KMS-11 (cell line): ENCODE results near the gene MRPL22.
"Not testable (repeated sequence)": the region's sequence is repeated elsewhere in the genome, so short reads cannot be mapped to it uniquely, and the experiment has no call there.

ENCODE experiments used
- H2AFZ ChIP-seq: fragments of 200-600 bp; sonication (generic); 2 replicates; pipeline ENCODE4 v1.6.1; 2016; ENCODE audit warnings: antibody characterized with exemption, mixed run types, low read depth
- H3K27ac ChIP-seq: fragments of 200-600 bp; sonication (generic); 2 replicates; pipeline ENCODE4 v1.6.1; 2016; ENCODE audit warnings: mild to moderate bottlenecking, mixed run types
- H3K27me3 ChIP-seq: fragments of 200-600 bp; sonication (generic); 2 replicates; pipeline ENCODE4 v1.6.1; 2017; ENCODE audit warnings: mild to moderate bottlenecking, low read depth, mixed run types, moderate library complexity; ENCODE audit not compliant: insufficient read depth
- H3K36me3 ChIP-seq: fragments of 200-600 bp; sonication (generic); 2 replicates; pipeline ENCODE4 v1.6.1; 2017; ENCODE audit warnings: mild to moderate bottlenecking, mixed run types; ENCODE audit not compliant: insufficient read depth
- H3K4me1 ChIP-seq: fragments of 200-600 bp; sonication (generic); 2 replicates; pipeline ENCODE4 v1.6.1; 2016; ENCODE audit warnings: mild to moderate bottlenecking, low read depth, mixed run types; ENCODE audit not compliant: poor library complexity, severe bottlenecking
- H3K4me2 ChIP-seq: fragments of 200-600 bp; sonication (generic); 2 replicates; pipeline ENCODE4 v1.7.0; 2016; ENCODE audit warnings: mild to moderate bottlenecking, mixed run types
- H3K4me3 ChIP-seq: fragments of 200-600 bp; sonication (generic); IDR thresholded peaks from 2 replicates; pipeline ENCODE4 v1.6.1; 2017; ENCODE audit warnings: low read depth, low read length, mixed read lengths; ENCODE audit not compliant: insufficient read depth
- H3K79me2 ChIP-seq: fragments of 200-600 bp; sonication (generic); 2 replicates; pipeline ENCODE4 v1.6.1; 2016; ENCODE audit warnings: low read depth, mixed run types; ENCODE audit not compliant: insufficient read depth
- H3K9ac ChIP-seq: fragments of 200-600 bp; sonication (generic); 2 replicates; pipeline ENCODE4 v1.6.1; 2016; ENCODE audit warnings: mild to moderate bottlenecking, mixed run types
- H4K20me1 ChIP-seq: fragments of 200-600 bp; sonication (generic); 2 replicates; pipeline ENCODE4 v1.6.1; 2016; ENCODE audit warnings: mild to moderate bottlenecking, mixed run types; ENCODE audit not compliant: insufficient read depth
- CTCF ChIP-seq: fragments of 200-600 bp; sonication (generic); conservative IDR thresholded peaks from 2 replicates; pipeline ENCODE4 v1.6.1; 2017; ENCODE audit warnings: low read depth, mild to moderate bottlenecking, antibody characterized with exemption, low read length, moderate library complexity, mixed read lengths

MRPL22 gene

GRCh38 chr5:154995679-154996078, 54.8 kb downstream of the MRPL22 start:
- H3K4me3 ChIP-seq = no peak overlapping the region
- no peak overlapping the region for H3K9ac ChIP-seq
- no peaks in the 10 kb centered on the region for H3K79me2 ChIP-seq
- H4K20me1 ChIP-seq = no peaks in the 10 kb centered on the region
- no peaks in the 10 kb centered on the region for H3K27me3 ChIP-seq
- no peaks in the 10 kb centered on the region for H3K36me3 ChIP-seq
- H3K4me2 ChIP-seq = no peak overlapping the region
- TF ChIP-seq CTCF = no peak
- H3K27ac ChIP-seq = no peak overlapping the region
- no peak overlapping the region for H2AFZ ChIP-seq
- H3K4me1 ChIP-seq = no peaks in the 10 kb centered on the region

GRCh38 chr5:154997746-154998145, 56.9 kb downstream of the MRPL22 start:
- no peaks in the 10 kb centered on the region for H3K36me3 ChIP-seq
- no peaks in the 10 kb centered on the region for H4K20me1 ChIP-seq
- H3K79me2 ChIP-seq = no peaks in the 10 kb centered on the region
- no peaks in the 10 kb centered on the region for H3K4me1 ChIP-seq
- no peak overlapping the region for H2AFZ ChIP-seq
- no peak overlapping the region for H3K4me2 ChIP-seq
- TF ChIP-seq CTCF = no peak
- H3K27me3 ChIP-seq = no peaks in the 10 kb centered on the region
- no peak overlapping the region for H3K9ac ChIP-seq
- no peak overlapping the region for H3K4me3 ChIP-seq
- H3K27ac ChIP-seq = no peak overlapping the region

- Histone ChIP-seq H4K20me1 (no peaks in the 10 kb centered on the region), H3K27me3 (no peaks in the 10 kb centered on the region), H3K36me3 (no peaks in the 10 kb centered on the region), H3K4me2 (no peak overlapping the region), H3K27ac (no peak overlapping the region), H2AFZ (no peak overlapping the region), H3K79me2 (no peaks in the 10 kb centered on the region), H3K4me3 (no peak overlapping the region), H3K4me1 (no peaks in the 10 kb centered on the region), H3K9ac (no peak overlapping the region)
- no peak for TF ChIP-seq CTCF
Measured at GRCh38 chr5:154999865-155000264, 59.0 kb downstream of the MRPL22 start.

- Histone ChIP-seq H3K4me2 (no peak overlapping the region), H3K4me3 (no peak overlapping the region), H2AFZ (no peak overlapping the region), H3K27me3 (no peaks in the 10 kb centered on the region), H3K36me3 (no peaks in the 10 kb centered on the region), H3K79me2 (no peaks in the 10 kb centered on the region), H3K9ac (no peak overlapping the region), H3K27ac (no peak overlapping the region), H4K20me1 (no peaks in the 10 kb centered on the region), H3K4me1 (no peaks in the 10 kb centered on the region)
- no peak for TF ChIP-seq CTCF
Measured at GRCh38 chr5:155001523-155001922, 60.6 kb downstream of the MRPL22 start.

- not testable (repeated sequence) for H2AFZ ChIP-seq, H3K4me1 ChIP-seq, H3K4me2 ChIP-seq, H3K9ac ChIP-seq, H3K36me3 ChIP-seq, H3K27me3 ChIP-seq, H4K20me1 ChIP-seq, H3K4me3 ChIP-seq, H3K79me2 ChIP-seq, H3K27ac ChIP-seq
Measured at GRCh38 chr5:155002722-155003121, 61.8 kb downstream of the MRPL22 start.
